ENCODE data around the gene ZBTB46. TPM values are rescaled to one million over a fixed set of nuclear protein-coding genes. Genes with fewer than 3 reads are reported as not detected.
A peak's percentile ranks its signal among the peaks of the same experiment; 100 is the strongest.

The ZBTB46 gene
- total RNA-seq, 1 experiment from 2014 or later, result 15.9 TPM

DNA sequence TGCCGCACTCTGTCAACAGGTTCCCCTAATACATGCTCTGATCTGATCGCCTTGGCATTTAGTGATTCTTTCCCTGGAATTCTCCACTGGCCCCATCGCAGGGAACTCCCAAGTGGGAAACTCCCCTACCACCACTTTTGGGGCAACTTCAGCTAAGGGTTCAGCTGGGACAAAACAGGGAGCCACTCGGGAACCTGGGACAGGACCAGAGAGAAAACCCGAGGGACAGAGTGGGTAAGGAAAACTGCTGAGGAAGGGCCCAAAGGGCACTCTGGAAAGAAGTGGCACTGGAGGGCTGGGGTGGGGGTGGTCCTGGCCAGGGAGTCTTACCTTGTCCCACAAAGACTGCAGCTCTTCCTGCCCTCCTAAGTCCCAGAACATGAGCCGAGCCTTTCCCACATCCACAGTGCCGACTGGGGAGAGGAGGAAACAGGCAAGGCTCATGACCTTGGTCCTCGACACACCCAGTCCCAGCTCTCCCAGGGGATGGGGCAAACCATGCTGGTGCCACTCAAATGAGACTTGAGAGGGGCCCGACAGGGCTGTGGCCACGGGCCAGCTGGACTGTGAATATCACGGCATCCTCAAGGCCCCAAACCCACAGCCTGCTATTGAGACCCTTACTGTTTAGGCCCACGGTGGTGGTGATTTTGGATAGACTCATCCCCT, 124.9 kb downstream of the ZBTB46 start:
- peak overlapping the region; percentile 95 for H3K4me3 ChIP-seq
- no peaks in the 10 kb centered on the region; the same call in 1 of the 2 replicates for H3K9me3 ChIP-seq
- DNase-seq, result no peak
- H3K27me3 ChIP-seq, result no peaks in the 10 kb centered on the region
- peaks cover 78% of the 10 kb centered on the region for H3K36me3 ChIP-seq

DNA sequence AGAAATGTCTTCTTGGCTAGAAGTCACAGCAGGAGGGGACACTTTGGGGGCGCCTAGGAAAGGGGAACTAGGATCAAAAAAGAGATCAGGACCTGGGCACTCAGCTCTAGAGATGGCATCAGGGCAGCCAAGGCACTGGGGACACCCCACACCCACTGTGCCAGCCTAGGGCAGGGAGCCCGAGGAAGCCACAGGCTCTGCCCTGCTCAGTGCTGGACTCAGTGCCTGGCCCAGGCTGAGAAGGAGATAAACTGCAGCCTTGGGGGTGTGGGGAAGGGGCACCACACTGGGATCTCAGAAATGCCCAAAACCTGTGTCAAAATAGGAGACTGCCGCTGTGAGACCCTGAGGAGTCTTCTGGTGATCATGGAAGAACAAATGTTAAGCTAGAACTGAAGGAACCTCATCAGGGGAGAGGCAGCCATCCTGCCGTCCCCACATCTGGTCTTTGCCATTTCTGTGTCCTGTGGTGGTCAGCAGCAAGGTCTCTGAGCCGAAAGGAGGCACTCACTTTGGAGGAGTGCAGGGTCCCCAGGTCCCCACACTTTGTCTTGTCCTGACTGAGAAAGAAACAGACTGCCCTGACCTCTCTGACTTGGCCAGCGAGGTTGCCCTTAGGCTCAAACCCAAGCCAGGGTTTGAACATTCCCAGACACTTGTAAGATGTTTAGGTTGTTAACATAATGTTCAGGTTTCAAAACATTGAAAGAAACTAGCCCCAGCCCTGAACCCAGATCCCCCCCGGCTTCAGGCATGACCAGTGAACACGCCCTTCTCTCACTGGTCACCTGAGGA, 125.6 kb downstream of the ZBTB46 start:
- DNase-seq, result no peak
- no peaks in the 10 kb centered on the region for H3K27me3 ChIP-seq
- no peaks in the 10 kb centered on the region; the same call in 1 of the 2 replicates for H3K9me3 ChIP-seq
- peak overlapping the region; percentile 95; the same call in 1 of the 2 replicates for H3K4me3 ChIP-seq
- peaks cover 72% of the 10 kb centered on the region for H3K36me3 ChIP-seq

DNA sequence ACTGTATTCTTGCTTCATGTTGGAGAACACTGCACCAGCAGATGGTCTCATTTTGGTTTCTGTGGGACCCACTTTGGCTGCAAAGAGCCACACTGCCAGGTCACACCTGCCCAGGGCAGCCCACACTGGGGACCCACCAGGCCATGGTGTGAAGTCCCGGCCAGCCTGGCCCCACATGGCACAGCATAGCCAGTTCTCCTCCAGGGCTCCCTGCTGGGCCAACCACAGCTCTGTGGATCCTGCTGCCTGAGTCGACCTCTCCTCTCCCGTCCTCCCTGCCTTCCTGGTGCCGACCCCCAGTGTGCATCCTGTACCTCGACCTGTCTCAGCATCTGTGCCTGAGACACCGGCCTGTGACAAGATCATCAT, 126.3 kb downstream of the ZBTB46 start:
- peaks cover 72% of the 10 kb centered on the region for H3K36me3 ChIP-seq
- H3K9me3 ChIP-seq, result no peaks in the 10 kb centered on the region
- no peak overlapping the region for H3K4me3 ChIP-seq
- no peaks in the 10 kb centered on the region for H3K27me3 ChIP-seq
- DNase-seq, result no peak

DNA sequence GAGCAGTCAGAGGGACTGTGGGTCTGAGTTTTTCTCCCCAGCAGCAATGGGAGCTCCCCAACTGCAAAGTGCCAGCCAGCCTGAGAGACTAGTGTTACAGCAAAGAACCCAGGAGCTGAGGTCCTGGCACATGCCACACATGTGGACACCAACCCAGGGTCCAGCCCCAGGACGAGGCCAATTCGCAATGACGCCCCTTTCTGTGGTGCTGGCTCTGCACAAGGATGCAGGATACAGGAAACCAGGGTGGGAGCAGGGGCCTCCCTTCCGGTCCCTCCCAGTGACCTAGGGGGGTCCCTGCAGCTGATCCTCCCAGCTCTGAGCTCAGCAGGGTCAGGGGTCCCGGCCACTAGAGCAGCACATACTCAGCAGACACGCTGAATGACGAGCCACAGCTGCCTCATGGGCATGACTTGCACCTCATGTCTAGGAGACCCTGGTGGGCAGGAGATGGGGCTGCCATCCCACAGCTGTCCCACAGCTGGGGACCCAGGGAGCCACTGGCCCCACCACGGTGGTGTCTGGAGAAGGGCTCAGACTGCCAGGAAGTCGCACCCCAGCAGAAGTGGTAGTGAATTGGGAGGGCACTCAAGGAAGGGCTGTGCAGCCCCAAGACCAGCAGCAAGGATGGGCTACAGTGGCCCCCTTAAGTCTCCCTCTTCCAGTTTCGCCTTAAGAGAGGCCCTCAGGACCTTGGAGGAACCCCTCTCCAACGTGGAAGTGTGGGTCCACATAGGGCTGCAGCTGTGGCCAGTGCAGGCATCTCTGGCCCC, 126.9 kb downstream of the ZBTB46 start:
- no peak for DNase-seq
- Histone ChIP-seq H3K9me3 (no peaks in the 10 kb centered on the region), H3K36me3 (peaks cover 72% of the 10 kb centered on the region), H3K27me3 (no peaks in the 10 kb centered on the region), H3K4me3 (no peak overlapping the region)

DNA sequence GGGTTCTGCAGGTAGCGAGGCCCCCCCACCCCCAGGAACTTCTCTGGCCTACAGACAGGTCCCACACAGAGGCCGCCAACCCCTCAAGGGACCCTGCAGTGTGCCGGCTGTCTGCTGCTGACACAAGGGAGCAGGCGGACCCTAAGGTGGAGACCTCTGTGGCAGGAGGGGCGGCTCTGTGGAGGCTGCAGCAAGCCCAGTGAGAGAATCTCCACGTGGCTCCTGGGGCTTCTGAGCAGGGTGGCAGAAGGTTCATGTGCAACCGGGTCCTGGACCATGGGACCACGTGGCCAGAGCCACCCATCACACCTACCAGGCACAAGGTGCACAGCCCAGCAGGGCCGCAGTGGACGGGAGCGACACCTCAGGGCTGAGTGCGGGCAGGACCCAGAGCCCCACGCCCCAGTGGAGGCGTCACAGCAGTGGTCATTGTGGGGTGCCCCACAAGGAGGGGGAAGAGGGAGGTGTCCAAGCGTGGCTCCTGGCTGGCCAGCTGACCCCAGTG, 127.5 kb downstream of the ZBTB46 start:
- Histone ChIP-seq H3K4me3 (no peak overlapping the region), H3K9me3 (no peaks in the 10 kb centered on the region), H3K27me3 (no peaks in the 10 kb centered on the region), H3K36me3 (peaks cover 67% of the 10 kb centered on the region)
- no peak for DNase-seq

DNA sequence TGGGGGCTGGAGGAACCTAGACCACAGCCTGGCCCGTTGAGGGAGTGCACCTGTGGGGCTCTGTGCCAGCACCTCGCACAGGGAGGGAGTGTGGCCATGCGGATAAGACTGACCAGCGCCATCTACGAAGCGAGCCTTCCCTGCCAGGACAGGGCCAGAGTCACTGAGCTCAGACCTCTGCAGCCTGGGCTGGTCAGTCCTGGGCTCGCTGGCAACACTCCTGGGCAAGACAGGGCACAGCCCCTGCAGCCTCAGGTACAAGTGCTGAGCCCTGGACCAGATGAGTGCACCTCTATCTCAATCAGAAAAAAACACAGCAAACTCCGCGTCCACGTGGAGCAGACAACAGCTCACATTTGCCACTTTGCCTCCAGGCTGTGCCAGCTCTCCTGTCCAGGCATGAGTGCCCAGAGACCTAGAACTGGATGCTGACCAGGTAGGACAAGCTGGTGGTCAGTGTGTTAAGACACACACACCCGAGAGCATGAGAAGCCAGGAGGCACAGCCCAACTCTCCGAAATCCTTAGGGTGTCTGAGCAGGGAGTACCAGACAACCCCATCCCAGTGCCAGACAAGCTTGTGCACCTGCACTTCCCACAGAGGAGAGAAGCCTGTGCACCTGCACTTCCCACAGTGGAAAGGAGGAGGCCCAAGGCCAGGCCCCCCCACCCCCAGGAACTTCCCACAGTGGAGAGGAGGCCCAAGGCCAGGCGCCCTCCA, 128.2 kb downstream of the ZBTB46 start:
- no peak overlapping the region for H3K4me3 ChIP-seq
- H3K9me3 ChIP-seq, result no peaks in the 10 kb centered on the region
- peaks cover 68% of the 10 kb centered on the region for H3K36me3 ChIP-seq
- no peak for DNase-seq
- no peaks in the 10 kb centered on the region for H3K27me3 ChIP-seq

DNA sequence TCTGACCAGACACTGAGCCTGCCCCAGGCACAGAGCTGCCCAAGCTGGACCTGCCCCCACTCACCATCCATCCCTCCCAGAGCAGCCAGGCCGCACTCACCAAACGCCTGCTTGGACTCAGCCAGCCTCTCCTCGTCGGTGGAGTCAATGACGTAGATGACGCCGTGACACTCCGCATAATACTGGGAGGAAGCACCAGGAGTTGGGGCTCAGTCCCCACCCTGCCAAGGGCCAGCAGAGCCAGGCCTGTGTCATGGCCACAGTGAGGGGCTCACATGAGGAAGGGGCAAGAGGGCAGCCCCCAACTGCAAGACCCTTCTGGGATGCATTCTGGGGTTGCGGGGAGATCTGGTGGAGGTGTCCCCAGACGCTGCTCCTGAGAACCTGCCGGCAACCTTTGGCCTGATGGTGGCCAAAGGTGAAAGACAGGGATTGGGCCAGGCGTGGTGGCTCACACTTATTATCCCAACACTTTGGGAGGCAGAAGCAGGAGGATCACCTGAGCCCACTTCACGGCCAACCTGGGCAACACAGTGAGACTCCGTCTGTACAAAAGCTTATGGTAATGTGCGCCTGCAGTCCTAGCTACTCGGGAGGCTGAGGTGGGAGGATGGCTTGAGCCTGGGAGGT, 128.9 kb downstream of the ZBTB46 start:
- Histone ChIP-seq H3K4me3 (no peak overlapping the region), H3K27me3 (no peaks in the 10 kb centered on the region), H3K9me3 (no peaks in the 10 kb centered on the region), H3K36me3 (peaks cover 70% of the 10 kb centered on the region)
- no peak for DNase-seq

DNA sequence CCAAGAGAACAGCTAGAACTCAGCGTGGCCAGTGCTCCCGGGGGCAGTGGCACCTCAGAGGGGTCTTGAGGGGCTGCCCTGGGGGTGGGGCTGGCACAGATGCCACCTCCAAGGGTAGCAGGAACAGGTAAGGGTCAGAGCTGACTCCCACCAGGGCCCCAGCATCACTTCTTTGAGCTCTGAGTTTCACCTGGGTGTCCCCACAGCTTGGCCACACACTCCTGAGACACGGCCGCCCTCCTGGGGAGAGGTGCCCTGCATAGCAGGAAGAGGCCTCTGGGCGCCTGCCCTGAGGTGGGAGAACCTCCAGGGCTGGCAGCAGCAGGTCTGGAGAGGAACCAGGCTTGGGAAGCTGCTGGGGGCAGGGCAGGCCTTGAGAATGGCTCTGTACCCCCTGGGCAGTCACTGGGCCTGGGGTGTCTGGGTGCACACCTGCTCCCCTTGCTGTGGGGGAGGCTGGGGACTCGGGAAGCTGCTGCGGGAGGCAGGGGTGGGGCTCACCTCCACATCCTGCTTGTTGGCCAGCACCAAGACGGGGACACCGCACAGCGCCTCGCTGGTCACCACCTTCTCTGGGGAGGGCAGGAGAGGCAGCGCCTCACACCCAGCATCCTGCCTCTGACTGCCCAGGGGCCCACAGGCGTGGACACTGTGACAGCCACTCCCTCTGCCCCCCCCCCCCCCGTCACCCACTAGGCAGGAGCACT, 129.6 kb downstream of the ZBTB46 start:
- H3K27me3 ChIP-seq, result no peaks in the 10 kb centered on the region
- no peak for DNase-seq
- H3K9me3 ChIP-seq, result no peaks in the 10 kb centered on the region
- peaks cover 64% of the 10 kb centered on the region for H3K36me3 ChIP-seq
- H3K4me3 ChIP-seq, result no peak overlapping the region

DNA sequence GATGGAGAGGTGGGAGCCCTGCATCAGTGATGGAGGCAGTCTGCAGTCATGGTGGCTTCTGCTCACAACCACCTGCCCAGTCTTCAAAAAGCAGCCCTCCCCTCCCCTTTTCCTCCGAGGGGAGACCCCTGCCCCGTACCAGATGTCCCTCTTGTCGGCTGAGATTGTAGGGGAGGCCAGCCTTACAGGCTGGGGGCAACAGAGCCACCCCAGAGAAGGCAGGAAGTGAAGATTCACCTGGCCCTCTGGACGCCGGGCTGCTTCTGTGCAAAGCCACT, 130.1 kb downstream of the ZBTB46 start:
- Histone ChIP-seq H3K9me3 (no peaks in the 10 kb centered on the region), H3K4me3 (no peak overlapping the region), H3K27me3 (no peaks in the 10 kb centered on the region), H3K36me3 (peaks cover 59% of the 10 kb centered on the region)
- no peak for DNase-seq

DNA sequence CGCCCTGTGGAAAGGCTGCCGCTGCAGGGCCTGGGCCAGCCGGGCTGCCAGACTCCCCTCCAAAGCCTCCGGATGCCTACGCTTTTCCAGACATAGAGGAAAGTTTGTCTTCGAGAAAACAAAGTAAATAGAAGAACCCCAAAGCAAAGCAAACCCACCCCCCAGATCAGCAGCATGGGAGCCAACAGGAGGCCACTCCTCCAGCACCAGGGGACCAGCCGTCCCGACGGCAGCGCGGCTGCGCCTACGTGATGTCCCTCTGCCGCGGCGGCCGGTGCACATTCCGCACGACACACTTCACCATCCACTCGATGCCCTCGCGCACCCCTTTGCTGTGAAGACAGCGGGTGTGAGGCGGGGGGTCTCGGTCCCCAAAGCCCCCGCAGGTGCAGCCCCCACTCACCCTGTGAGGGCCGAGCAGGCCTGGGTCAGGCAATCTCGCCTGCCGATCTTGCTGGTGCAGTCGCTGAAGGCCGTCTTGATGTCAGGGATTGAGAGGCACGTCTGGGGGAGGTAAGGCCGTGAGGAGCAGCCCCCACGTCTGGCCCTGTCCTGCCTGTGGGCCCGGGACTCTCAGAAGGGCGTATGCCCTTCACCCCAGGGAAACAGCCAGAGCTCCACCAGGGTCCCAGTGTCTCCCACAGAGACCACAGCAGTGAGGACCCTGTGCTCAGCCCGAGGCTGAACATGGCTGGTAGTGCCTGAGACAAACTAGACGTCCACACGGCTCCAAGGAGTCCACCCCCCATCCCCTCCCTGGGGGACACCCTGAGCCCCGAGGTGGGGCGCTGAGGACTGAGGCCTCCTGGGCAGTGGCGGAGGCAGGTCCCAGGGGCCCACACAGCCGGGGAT, 130.6 kb downstream of the ZBTB46 start:
- Histone ChIP-seq H3K27me3 (no peaks in the 10 kb centered on the region), H3K4me3 (no peak overlapping the region), H3K36me3 (peaks cover 55% of the 10 kb centered on the region), H3K9me3 (no peaks in the 10 kb centered on the region)
- DNase-seq, result no peak

DNA sequence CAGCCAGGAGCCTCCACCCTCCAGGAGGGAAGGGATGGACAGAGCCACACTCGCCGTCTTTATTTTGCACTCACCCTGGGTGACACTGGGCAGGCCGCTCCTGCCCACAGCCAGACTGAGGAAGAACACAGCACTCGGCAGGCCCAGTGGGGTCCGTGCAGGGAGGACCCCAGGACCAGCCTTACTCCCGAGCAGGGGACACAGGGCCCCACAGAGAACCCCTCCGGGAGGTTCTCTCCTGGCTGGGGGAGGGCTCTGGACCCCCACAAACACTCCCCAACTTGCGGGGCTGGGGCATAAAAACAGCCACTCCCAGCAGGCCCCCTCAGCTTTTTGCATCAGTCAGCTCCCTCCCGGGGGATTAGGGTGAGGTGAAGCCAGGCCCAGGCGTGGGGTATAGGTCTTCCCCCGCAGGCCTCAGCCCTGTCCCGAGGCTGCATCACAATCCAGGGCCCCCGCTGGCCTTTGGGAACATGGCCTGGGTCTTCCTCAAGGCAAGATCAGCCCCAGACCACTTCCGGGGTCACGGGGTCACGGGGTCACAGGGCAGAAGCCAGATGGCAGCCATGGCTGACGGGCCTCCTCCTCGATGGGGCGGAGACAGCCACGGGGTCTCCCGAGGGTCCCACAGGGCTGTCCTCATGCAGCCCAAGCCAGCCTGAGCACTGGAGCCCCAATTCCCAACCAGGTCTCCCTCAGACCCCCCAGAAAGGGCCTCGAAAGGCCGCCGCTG, 131.4 kb downstream of the ZBTB46 start:
- Histone ChIP-seq H3K9me3 (no peaks in the 10 kb centered on the region), H3K4me3 (no peak overlapping the region), H3K36me3 (peaks cover 53% of the 10 kb centered on the region), H3K27me3 (no peaks in the 10 kb centered on the region)
- DNase-seq, result no peak

DNA sequence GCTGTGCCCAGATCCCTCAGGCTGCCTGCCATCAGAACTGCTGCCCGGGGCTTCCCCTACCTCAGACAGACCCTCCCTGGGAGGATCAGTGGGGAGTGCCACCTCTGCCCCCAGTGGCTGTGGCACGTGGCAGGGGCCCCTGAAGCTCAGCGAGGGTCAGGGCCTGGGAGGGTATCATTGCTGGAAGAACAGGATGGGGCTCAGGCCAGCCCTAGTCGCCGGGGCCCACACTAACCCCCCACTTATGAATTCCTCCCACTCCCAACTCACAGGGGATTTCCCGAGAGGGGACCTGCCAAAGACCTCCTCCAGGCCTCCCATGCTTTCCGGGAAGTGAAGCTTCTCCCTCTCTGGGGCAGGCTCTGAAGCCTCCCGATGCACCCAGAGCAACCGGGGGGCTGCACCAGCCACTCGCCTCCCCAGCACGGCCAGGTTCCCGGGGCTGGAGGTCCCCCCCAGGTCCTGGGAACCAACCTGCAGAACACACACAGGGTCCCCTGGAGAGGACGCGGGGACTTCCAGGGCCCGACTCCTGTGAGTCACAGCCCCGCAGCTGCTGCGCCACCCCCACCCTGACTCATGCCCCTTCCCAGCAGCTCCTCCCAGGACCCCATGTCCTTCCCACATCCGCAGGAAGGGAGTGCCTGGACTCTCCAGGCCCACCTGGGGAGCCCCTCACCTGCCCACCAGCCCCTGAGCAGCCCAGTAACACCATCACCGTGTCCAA, 132.2 kb downstream of the ZBTB46 start:
- Histone ChIP-seq H3K4me3 (no peak overlapping the region), H3K36me3 (peaks cover 53% of the 10 kb centered on the region)
- DNase-seq, result peak; percentile 92

DNA sequence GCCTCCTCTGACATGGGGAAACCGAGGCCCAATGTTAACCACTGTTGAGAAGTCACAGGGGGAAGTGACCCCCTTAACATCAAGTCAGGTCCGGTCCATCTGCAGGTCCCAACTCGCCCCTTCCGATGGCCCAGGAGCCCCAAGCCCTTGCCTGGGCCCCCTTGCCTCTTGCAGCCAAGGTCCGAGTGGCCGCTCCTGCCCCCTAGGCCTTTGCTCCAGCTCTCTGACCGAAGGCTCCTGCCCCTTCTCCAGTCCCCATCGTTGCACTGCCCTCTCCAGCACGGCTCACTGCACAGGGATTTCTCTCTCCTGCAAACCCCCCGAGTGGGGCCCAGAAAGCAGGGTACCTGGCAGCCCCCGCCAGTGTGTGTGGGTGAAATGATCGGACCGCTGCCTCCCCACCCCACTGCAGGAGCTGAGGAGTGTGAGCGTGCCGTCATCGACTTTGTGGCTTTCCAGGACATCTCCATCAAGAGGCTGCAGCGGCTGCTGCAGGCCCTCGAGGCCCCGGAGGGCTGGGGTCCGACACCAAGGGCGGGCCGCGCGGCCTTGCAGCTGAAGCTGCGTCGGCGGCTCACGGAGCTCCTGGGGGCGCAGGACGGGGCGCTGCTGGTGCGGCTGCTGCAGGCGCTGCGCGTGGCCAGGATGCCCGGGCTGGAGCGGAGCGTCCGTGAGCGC, 133.1 kb downstream of the ZBTB46 start:
- no peak overlapping the region for H3K4me3 ChIP-seq
- H3K27me3 ChIP-seq, result no peaks in the 10 kb centered on the region
- 0 out of 2 replicates have a peak, but pooled peaks cover 2% of the 10 kb centered on the region for H3K9me3 ChIP-seq
- peaks cover 49% of the 10 kb centered on the region for H3K36me3 ChIP-seq
- DNase-seq, result no peak

More for the DNA sequence above, 132.2 kb downstream of the ZBTB46 start:
- no peaks in the 10 kb centered on the region for H3K27me3 ChIP-seq
- H3K9me3 ChIP-seq, result 0 out of 2 replicates have a peak, but pooled peaks cover 2% of the 10 kb centered on the region

All from MG63 (cell line).